Esophagus squamous epithelium (tissue), 5 donors: ENCODE data around the gene PUM1. TPM values are rescaled to one million over a fixed set of nuclear protein-coding genes. Genes with fewer than 3 reads are reported as not detected.

Source experiments
- DNase-seq: peaks from one replicate; lab custom pipeline; 2025; lab: John Stamatoyannopoulos, UW
- H3K27ac ChIP-seq, 4 donors: fragments of 200-600 bp; sonication (generic); one replicate each; pipeline ENCODE4 v1.5.1; 2016 to 2019; ENCODE audit warnings: mild to moderate bottlenecking in 1 of 4
- H3K27me3 ChIP-seq, 4 donors: fragments of 200-600 bp; sonication (generic); 1 replicate in 3 of 4; 2 replicates in 1 of 4; pipeline versions ENCODE4 v1.5.1 to v1.6.0; 2017 to 2021; ENCODE audit warnings: antibody characterized with exemption in 1 of 4
- H3K36me3 ChIP-seq, 3 donors: fragments of 200-600 bp; sonication (generic); one replicate each; pipeline ENCODE4 v1.5.1; 2016 to 2019
- H3K4me1 ChIP-seq, 3 donors: fragments of 200-600 bp; sonication (generic); one replicate each; pipeline ENCODE4 v1.5.1; 2017 to 2019
- H3K4me3 ChIP-seq, 4 donors: fragments of 200-600 bp; sonication (generic); 1 replicate in 3 of 4; 2 replicates in 1 of 4; pipeline ENCODE4 v1.5.1; 2016 to 2019; ENCODE audit warnings: mild to moderate bottlenecking in 2 of 4, moderate library complexity in 1 of 4
- H3K9me3 ChIP-seq, 3 donors: fragments of 200-600 bp; sonication (generic); one replicate each; pipeline ENCODE4 v1.5.1; 2016 to 2019
- CTCF ChIP-seq, 6 experiments: fragments of 450-650 bp in 4 of 6; fragments of 200-600 bp in 2 of 6; sonication (generic) in 2 of 6; IDR thresholded peaks; one replicate each; pipeline ENCODE4 v1.5.1; 2016 to 2019; ENCODE audit warnings: antibody characterized with exemption in 6 of 6, mild to moderate bottlenecking in 4 of 6, moderate library complexity in 4 of 6
- POLR2A ChIP-seq, 4 donors: fragments of 450-650 bp; IDR thresholded peaks; one replicate each; pipeline ENCODE4 v1.6.1; 2017; ENCODE audit warnings: antibody characterized with exemption in 4 of 4, mild to moderate bottlenecking in 4 of 4, moderate library complexity in 3 of 4
- WGBS, 2 donors: methylation state at CpG; one replicate each; pipeline ENCODE4 v1.1.5; 2018; 5-methylcytosine and 5-hydroxymethylcytosine counted together
- intact Hi-C: fragments of 100-400 bp; cut with DNase I; formaldehyde crosslinking; loops from one replicate; pipeline ENCODE4 v1.15.0; 2022
- total RNA-seq, 4 donors: library from RNA; depleted of rRNA; stranded (reverse); fragments of >200 nt; gene quantifications; one replicate each; pipeline ENCODE4 v1.1.0, GENCODE V29; 2016
- donor health status: DM: yes; HTN: yes; CAD: no.

Gene PUM1
- total RNA-seq, 4 donors from 2014 or later, result 41.6 to 88.1 (median 53.9) TPM

GRCh38 chr1:31027693-31028526 lies 37.6 kb downstream of the PUM1 start:
- no peak for TF ChIP-seq CTCF (IDR thresholded peaks at IDR 0.05)
- TF ChIP-seq POLR2A (IDR thresholded peaks at IDR 0.05), result no peak
- H3K4me3 ChIP-seq, result no peak overlapping the region
- H3K27me3 ChIP-seq, result no peaks in the 10 kb centered on the region
- peaks cover 0 to 88% (median 15%) of the 10 kb centered on the region in 3 donors for H3K4me1 ChIP-seq
- 49 to 79% methylated on average over 3 of the region's 3 CpGs for WGBS, 2 donors
- H3K36me3 ChIP-seq, result peaks cover 0 to 40% (median 0%) of the 10 kb centered on the region in 3 donors
- H3K9me3 ChIP-seq, result no peaks in the 10 kb centered on the region
- no peak for DNase-seq
- H3K27ac ChIP-seq, result no peak overlapping the region
- intact Hi-C loops, result no loop called here

- Histone ChIP-seq H3K9me3 (no peaks in the 10 kb centered on the region), H3K27me3 (no peaks in the 10 kb centered on the region), H3K4me1 (peaks cover 5 to 84% (median 24%) of the 10 kb centered on the region in 3 donors), H3K36me3 (peaks cover 0 to 38% (median 0%) of the 10 kb centered on the region in 3 donors), H3K27ac (no peak overlapping the region), H3K4me3 (no peak overlapping the region)
- WGBS, 2 donors, result 60 to 83% methylated on average over 2 of the region's 2 CpGs
- DNase-seq, result no peak
- TF ChIP-seq CTCF (IDR thresholded peaks at IDR 0.05) (no peak), POLR2A (IDR thresholded peaks at IDR 0.05) (no peak)
- intact Hi-C loops, result no loop called here
Observed at GRCh38 chr1:31022259-31022658, 43.3 kb downstream of the PUM1 start.

GRCh38 chr1:31020007-31020790 lies 45.3 kb downstream of the PUM1 start:
- 38 to 40% methylated on average over 3 of the region's 3 CpGs for WGBS, 2 donors
- intact Hi-C loops, result no loop called here
- no peak overlapping the region for H3K4me3 ChIP-seq
- no peak for TF ChIP-seq POLR2A (IDR thresholded peaks at IDR 0.05)
- no peak for TF ChIP-seq CTCF (IDR thresholded peaks at IDR 0.05)
- H3K4me1 ChIP-seq, result peaks cover 5 to 85% (median 27%) of the 10 kb centered on the region in 3 donors
- H3K27ac ChIP-seq, result no peak overlapping the region
- DNase-seq, result no peak
- no peaks in the 10 kb centered on the region for H3K9me3 ChIP-seq
- H3K36me3 ChIP-seq, result peaks cover 0 to 26% (median 0%) of the 10 kb centered on the region in 3 donors
- no peaks in the 10 kb centered on the region for H3K27me3 ChIP-seq

GRCh38 chr1:31019401-31019800 lies 46.1 kb downstream of the PUM1 start:
- peaks cover 0 to 26% (median 0%) of the 10 kb centered on the region in 3 donors for H3K36me3 ChIP-seq
- TF ChIP-seq CTCF (IDR thresholded peaks at IDR 0.05), result no peak
- no peak for TF ChIP-seq POLR2A (IDR thresholded peaks at IDR 0.05)
- H3K9me3 ChIP-seq, result no peaks in the 10 kb centered on the region
- intact Hi-C loops, result no loop called here
- no peak overlapping the region for H3K27ac ChIP-seq
- no peak overlapping the region for H3K4me3 ChIP-seq
- no peak for DNase-seq
- WGBS, 2 donors, result 38 to 53% methylated on average over 3 of the region's 3 CpGs
- peaks cover 5 to 77% (median 21%) of the 10 kb centered on the region in 3 donors for H3K4me1 ChIP-seq
- no peaks in the 10 kb centered on the region for H3K27me3 ChIP-seq

- Histone ChIP-seq H3K36me3 (peaks cover 0 to 5% (median 0%) of the 10 kb centered on the region in 3 donors), H3K4me3 (no peak overlapping the region), H3K9me3 (no peaks in the 10 kb centered on the region), H3K27ac (no peak overlapping the region), H3K27me3 (no peaks in the 10 kb centered on the region), H3K4me1 (peaks cover 15 to 84% (median 36%) of the 10 kb centered on the region in 3 donors)
- DNase-seq, result no peak
- intact Hi-C loops, result no loop called here
- no peak for TF ChIP-seq CTCF (IDR thresholded peaks at IDR 0.05)
- TF ChIP-seq POLR2A (IDR thresholded peaks at IDR 0.05), result no peak
- 36 to 55% methylated on average over 3 of the region's 3 CpGs for WGBS, 2 donors
Observed at GRCh38 chr1:31016868-31017267, 48.6 kb downstream of the PUM1 start.
